ENCODE results near the gene CDC73. TPM values are rescaled to one million over a fixed set of nuclear protein-coding genes. Genes with fewer than 3 reads are reported as not detected.
"Not testable (repeated sequence)": the region's sequence is repeated elsewhere in the genome, so short reads cannot be mapped to it uniquely, and the experiment has no call there.

The CDC73 gene
- total and polyA plus RNA-seq, 2 donors from 2014 or later, result 11.4 to 73.1 TPM

DNA sequence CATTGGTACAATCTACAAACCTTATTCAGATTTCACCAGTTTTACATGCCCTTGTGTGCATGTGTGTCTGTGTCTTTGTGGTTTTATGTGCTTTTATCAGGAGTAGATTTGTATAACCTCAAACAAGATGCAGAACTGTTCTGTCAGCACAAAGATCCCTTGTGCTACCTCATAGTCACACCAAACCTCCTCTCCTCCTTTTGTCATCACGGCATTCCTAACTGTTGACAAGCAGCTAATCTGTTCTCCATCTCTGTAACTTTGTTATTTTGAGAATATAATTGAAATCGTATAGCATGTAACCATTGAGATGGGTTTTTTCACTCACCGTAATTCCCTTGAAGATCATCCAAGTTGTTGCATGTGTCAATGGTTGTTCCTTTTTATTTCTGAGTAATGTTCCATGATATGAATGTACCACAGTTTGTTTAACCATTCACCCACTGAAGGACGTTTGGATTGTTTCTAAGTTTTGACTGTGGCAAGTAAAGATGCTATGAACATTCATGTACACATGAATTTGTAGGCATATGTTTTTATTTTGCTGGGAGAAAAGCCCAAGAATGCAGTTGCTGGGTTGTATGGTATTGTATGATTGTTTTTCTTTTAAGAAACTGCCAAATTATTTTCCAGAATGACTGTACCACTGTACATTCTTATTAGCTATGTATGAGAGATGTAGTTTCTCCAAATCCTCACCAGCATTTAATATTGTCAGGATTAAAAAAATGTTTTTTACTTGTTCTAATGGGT is 142.7 kb downstream of the CDC73 start:
- no peak overlapping the region for H3K4me3 ChIP-seq (ENCODE audit: low read length in 3 of 3)
- H3K9me3 ChIP-seq (ENCODE audit: control insufficient read depth in 2 of 3, insufficient read depth in 1 of 3, low read length in 3 of 3), result no peaks in the 10 kb centered on the region
- DNase-seq (no peak), FAIRE-seq (no peak)
- intact Hi-C loops (cut with DNase I), result no loop called here
- TF ChIP-seq, protein P1, sequence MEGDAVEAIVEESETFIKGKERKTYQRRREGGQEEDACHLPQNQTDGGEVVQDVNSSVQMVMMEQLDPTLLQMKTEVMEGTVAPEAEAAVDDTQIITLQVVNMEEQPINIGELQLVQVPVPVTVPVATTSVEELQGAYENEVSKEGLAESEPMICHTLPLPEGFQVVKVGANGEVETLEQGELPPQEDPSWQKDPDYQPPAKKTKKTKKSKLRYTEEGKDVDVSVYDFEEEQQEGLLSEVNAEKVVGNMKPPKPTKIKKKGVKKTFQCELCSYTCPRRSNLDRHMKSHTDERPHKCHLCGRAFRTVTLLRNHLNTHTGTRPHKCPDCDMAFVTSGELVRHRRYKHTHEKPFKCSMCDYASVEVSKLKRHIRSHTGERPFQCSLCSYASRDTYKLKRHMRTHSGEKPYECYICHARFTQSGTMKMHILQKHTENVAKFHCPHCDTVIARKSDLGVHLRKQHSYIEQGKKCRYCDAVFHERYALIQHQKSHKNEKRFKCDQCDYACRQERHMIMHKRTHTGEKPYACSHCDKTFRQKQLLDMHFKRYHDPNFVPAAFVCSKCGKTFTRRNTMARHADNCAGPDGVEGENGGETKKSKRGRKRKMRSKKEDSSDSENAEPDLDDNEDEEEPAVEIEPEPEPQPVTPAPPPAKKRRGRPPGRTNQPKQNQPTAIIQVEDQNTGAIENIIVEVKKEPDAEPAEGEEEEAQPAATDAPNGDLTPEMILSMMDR (IDR thresholded peaks at IDR 0.05; ENCODE audit: borderline replicate concordance, extremely low read depth, insufficient read depth), result no peak
- no peaks in the 10 kb centered on the region for H3K27me3 ChIP-seq (ENCODE audit: control insufficient read depth, insufficient read depth, low read length)
- no peaks in the 10 kb centered on the region for H3K36me3 ChIP-seq (ENCODE audit: control insufficient read depth in 2 of 3, insufficient read depth in 3 of 3, low read length in 3 of 3)
- H3K27ac ChIP-seq (ENCODE audit: low read depth in 2 of 2, low read length in 2 of 2), result no peak overlapping the region
- H3K9ac ChIP-seq (ENCODE audit: low read length in 3 of 3), result no peak overlapping the region
- no peaks in the 10 kb centered on the region for H3K4me1 ChIP-seq (ENCODE audit: control insufficient read depth in 2 of 3, insufficient read depth in 2 of 3, low read depth in 1 of 3, low read length in 3 of 3)

DNA sequence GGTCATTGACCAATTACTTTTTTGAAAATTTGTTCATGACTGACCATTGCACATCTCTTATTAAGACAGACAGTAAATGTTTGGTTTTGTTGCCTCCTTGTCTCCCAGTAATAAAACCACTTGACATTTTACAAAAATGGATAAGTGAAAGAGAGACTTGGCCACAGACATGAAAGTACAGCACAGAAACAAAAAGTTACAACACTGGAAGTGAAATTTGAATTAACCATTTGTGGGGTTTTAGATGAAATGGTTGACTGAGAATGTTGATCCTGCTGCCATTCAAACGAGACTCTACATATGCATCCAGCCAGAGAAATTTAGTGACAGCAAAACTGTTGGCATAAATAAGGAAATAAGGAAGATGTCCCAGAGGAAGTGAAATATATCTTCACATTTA is 143.9 kb downstream of the CDC73 start:
- H3K4me1 ChIP-seq (ENCODE audit: control insufficient read depth in 2 of 3, insufficient read depth in 2 of 3, low read depth in 1 of 3, low read length in 3 of 3), result no peaks in the 10 kb centered on the region
- FAIRE-seq (no peak), DNase-seq (no peak)
- H3K36me3 ChIP-seq (ENCODE audit: control insufficient read depth in 2 of 3, insufficient read depth in 3 of 3, low read length in 3 of 3), result no peaks in the 10 kb centered on the region
- no peak overlapping the region for H3K4me3 ChIP-seq (ENCODE audit: low read length in 3 of 3)
- H3K9ac ChIP-seq (ENCODE audit: low read length in 3 of 3), result no peak overlapping the region
- TF ChIP-seq, protein P1 (IDR thresholded peaks at IDR 0.05; ENCODE audit: borderline replicate concordance, extremely low read depth, insufficient read depth), result no peak
- H3K9me3 ChIP-seq (ENCODE audit: control insufficient read depth in 2 of 3, insufficient read depth in 1 of 3, low read length in 3 of 3), result no peaks in the 10 kb centered on the region
- no peak overlapping the region for H3K27ac ChIP-seq (ENCODE audit: low read depth in 2 of 2, low read length in 2 of 2)
- intact Hi-C loops (cut with DNase I), result no loop called here
- H3K27me3 ChIP-seq (ENCODE audit: control insufficient read depth, insufficient read depth, low read length), result no peaks in the 10 kb centered on the region

DNA sequence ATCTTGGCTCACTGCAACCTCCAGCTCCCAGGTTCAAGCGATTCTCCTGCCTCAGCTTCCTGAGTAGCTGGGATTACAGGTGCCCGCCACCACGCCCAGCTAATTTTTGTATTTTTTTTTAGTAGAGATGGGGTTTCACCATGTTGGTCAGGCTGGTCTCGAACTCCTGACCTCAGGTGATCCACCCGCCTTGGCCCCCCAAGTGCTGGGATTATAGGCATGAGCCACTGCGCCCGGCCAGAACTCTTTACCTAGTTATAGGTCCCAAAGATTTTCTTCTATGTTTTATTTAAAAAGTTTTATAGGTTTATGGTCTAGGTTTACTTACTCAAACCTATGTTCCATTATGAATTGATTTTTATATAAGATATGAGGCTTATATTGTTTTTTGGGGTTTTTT is 145.0 kb downstream of the CDC73 start:
- DNase-seq; FAIRE-seq; H3K4me1 ChIP-seq (ENCODE audit: control insufficient read depth in 2 of 3, insufficient read depth in 2 of 3, low read depth in 1 of 3, low read length in 3 of 3); H3K36me3 ChIP-seq (ENCODE audit: control insufficient read depth in 2 of 3, insufficient read depth in 3 of 3, low read length in 3 of 3); H3K27me3 ChIP-seq (ENCODE audit: control insufficient read depth, insufficient read depth, low read length); H3K9me3 ChIP-seq (ENCODE audit: control insufficient read depth in 2 of 3, insufficient read depth in 1 of 3, low read length in 3 of 3); intact Hi-C loops (cut with DNase I); H3K4me3 ChIP-seq (ENCODE audit: low read length in 3 of 3); H3K27ac ChIP-seq (ENCODE audit: low read depth in 2 of 2, low read length in 2 of 2); H3K9ac ChIP-seq (ENCODE audit: low read length in 3 of 3): not testable (repeated sequence)

DNA sequence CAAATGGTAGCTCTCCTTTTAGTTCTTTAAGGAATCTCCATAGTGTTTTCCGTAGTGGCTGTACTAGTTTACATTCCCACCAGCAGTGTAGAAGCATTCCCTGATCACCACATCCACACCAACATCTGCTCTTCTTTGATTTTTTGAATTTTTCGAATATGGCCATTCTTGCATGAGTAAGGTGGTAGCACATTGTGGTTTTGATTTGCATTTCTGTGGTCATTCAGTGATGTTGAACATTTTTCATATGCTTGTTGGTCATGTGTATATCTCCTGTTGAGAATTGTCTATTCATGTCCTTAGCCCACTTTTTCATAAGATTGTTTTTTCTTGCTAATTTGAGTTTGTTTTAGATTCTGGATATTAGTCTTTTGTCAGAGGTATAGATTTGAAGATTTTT is 149.2 kb downstream of the CDC73 start:
- TF ChIP-seq, protein P1 (IDR thresholded peaks at IDR 0.05; ENCODE audit: borderline replicate concordance, extremely low read depth, insufficient read depth), result no peak
- H3K9me3 ChIP-seq (ENCODE audit: control insufficient read depth in 2 of 3, insufficient read depth in 1 of 3, low read length in 3 of 3), result no peaks in the 10 kb centered on the region
- intact Hi-C loops (cut with DNase I), result no loop called here
- H3K27me3 ChIP-seq (ENCODE audit: control insufficient read depth, insufficient read depth, low read length), result no peaks in the 10 kb centered on the region
- H3K4me3 ChIP-seq (ENCODE audit: low read length in 3 of 3), result no peak overlapping the region
- no peak for FAIRE-seq
- no peak overlapping the region for H3K9ac ChIP-seq (ENCODE audit: low read length in 3 of 3)
- DNase-seq, result no peak
- H3K36me3 ChIP-seq (ENCODE audit: control insufficient read depth in 2 of 3, insufficient read depth in 3 of 3, low read length in 3 of 3), result no peaks in the 10 kb centered on the region
- no peaks in the 10 kb centered on the region for H3K4me1 ChIP-seq (ENCODE audit: control insufficient read depth in 2 of 3, insufficient read depth in 2 of 3, low read depth in 1 of 3, low read length in 3 of 3)
- H3K27ac ChIP-seq (ENCODE audit: low read depth in 2 of 2, low read length in 2 of 2), result no peak overlapping the region
